Measurements from ENCODE around the gene ALOX5AP.

DNA sequence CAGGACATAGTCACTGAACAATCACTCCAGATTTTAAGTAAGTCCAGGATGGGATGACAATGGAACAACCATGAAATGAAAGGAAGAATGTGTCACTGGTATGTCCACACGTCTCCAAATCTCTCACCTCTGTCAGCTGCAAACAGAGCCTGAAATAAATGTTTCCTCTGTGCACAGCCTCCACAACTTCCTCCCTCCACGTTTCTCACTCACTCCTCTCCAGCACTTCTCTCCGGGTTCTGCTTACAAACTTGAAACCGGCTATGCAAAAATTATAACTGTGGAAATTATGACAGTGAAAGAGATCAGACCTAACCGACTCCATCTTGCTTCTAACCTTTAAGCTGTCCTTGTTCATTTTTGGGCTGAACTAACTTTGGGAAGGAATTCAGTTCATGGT is 35.0 kb upstream of the ALOX5AP start:
- TF ChIP-seq, protein P1, sequence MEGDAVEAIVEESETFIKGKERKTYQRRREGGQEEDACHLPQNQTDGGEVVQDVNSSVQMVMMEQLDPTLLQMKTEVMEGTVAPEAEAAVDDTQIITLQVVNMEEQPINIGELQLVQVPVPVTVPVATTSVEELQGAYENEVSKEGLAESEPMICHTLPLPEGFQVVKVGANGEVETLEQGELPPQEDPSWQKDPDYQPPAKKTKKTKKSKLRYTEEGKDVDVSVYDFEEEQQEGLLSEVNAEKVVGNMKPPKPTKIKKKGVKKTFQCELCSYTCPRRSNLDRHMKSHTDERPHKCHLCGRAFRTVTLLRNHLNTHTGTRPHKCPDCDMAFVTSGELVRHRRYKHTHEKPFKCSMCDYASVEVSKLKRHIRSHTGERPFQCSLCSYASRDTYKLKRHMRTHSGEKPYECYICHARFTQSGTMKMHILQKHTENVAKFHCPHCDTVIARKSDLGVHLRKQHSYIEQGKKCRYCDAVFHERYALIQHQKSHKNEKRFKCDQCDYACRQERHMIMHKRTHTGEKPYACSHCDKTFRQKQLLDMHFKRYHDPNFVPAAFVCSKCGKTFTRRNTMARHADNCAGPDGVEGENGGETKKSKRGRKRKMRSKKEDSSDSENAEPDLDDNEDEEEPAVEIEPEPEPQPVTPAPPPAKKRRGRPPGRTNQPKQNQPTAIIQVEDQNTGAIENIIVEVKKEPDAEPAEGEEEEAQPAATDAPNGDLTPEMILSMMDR (IDR thresholded peaks at IDR 0.05): no peak
- TF ChIP-seq KDM1A (IDR thresholded peaks at IDR 0.05; ENCODE audit: low read depth) (no peak), SMC3 (IDR thresholded peaks at IDR 0.05) (no peak), EP300 (IDR thresholded peaks at IDR 0.05) (no peak), MYC (IDR thresholded peaks at IDR 0.05; ENCODE audit: borderline replicate concordance, low read length) (no peak), POLR2A (IDR thresholded peaks at IDR 0.05; ENCODE audit: low read length) (no peak), FOSL2 (IDR thresholded peaks at IDR 0.05) (no peak), FOSL2 (CRISPR knock-in tag; IDR thresholded peaks at IDR 0.05) (no peak)
- TF ChIP-seq, protein P2, sequence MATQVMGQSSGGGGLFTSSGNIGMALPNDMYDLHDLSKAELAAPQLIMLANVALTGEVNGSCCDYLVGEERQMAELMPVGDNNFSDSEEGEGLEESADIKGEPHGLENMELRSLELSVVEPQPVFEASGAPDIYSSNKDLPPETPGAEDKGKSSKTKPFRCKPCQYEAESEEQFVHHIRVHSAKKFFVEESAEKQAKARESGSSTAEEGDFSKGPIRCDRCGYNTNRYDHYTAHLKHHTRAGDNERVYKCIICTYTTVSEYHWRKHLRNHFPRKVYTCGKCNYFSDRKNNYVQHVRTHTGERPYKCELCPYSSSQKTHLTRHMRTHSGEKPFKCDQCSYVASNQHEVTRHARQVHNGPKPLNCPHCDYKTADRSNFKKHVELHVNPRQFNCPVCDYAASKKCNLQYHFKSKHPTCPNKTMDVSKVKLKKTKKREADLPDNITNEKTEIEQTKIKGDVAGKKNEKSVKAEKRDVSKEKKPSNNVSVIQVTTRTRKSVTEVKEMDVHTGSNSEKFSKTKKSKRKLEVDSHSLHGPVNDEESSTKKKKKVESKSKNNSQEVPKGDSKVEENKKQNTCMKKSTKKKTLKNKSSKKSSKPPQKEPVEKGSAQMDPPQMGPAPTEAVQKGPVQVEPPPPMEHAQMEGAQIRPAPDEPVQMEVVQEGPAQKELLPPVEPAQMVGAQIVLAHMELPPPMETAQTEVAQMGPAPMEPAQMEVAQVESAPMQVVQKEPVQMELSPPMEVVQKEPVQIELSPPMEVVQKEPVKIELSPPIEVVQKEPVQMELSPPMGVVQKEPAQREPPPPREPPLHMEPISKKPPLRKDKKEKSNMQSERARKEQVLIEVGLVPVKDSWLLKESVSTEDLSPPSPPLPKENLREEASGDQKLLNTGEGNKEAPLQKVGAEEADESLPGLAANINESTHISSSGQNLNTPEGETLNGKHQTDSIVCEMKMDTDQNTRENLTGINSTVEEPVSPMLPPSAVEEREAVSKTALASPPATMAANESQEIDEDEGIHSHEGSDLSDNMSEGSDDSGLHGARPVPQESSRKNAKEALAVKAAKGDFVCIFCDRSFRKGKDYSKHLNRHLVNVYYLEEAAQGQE (IDR thresholded peaks at IDR 0.05): no peak
- TF ChIP-seq, protein P3, sequence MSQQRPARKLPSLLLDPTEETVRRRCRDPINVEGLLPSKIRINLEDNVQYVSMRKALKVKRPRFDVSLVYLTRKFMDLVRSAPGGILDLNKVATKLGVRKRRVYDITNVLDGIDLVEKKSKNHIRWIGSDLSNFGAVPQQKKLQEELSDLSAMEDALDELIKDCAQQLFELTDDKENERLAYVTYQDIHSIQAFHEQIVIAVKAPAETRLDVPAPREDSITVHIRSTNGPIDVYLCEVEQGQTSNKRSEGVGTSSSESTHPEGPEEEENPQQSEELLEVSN (IDR thresholded peaks at IDR 0.05; ENCODE audit: borderline replicate concordance, low read depth): no peak

All from A549 (cell line).